Body of pancreas (tissue), 4 donors: ENCODE results near the gene GRIP2.

Source experiments
- CTCF ChIP-seq, 7 experiments: fragments of 450-650 bp in 4 of 7; fragments of 200-600 bp in 3 of 7; sonication (generic) in 3 of 7; IDR thresholded peaks; one replicate each; pipeline ENCODE4 v1.5.1; 2016 to 2019; ENCODE audit warnings: antibody characterized with exemption in 7 of 7
- POLR2A ChIP-seq, 3 donors: fragments of 450-650 bp; IDR thresholded peaks; one replicate each; pipeline ENCODE4 v1.6.1; 2016; ENCODE audit warnings: antibody characterized with exemption in 3 of 3, mild to moderate bottlenecking in 2 of 3

GRCh38 chr3:14494279-14494972, 45.7 kb downstream of the GRIP2 start:
- no peak for TF ChIP-seq CTCF (IDR thresholded peaks at IDR 0.05)
- TF ChIP-seq POLR2A (IDR thresholded peaks at IDR 0.05), result no peak
